ENCODE measurements around the gene PRSS16.

GRCh38 chr6:27242589-27243265 is 4.8 kb upstream of the PRSS16 start:
- TF ChIP-seq CTCF (IDR thresholded peaks at IDR 0.05) (no peak), POLR2A (IDR thresholded peaks at IDR 0.05) (no peak), POLR2AphosphoS5 (IDR thresholded peaks at IDR 0.05) (no peak)
